ENCODE data around the gene ATP2C1.

The ATP2C1 gene

GRCh38 chr3:131053043-131053859, 159.4 kb downstream of the ATP2C1 start:
- DNase-seq: peak; percentile 14
